Esophagus muscularis mucosa (tissue), 4 donors: ENCODE data around the gene SDHB. TPM values are rescaled to one million over a fixed set of nuclear protein-coding genes. Genes with fewer than 3 reads are reported as not detected.
A peak's percentile ranks its signal among the peaks of the same experiment; 100 is the strongest.

ENCODE experiments used
- DNase-seq: peaks from one replicate; pipeline ENCODE4 v3.0.0-alpha.2; 2017; ENCODE audit errors: extremely low spot score
- H3K27ac ChIP-seq, 4 donors: fragments of 200-600 bp; sonication (generic); replicated peaks in 1 of 4; 1 replicate in 3 of 4; 2 replicates in 1 of 4; pipeline ENCODE4 v1.5.1; 2016 to 2019; ENCODE audit warnings: mild to moderate bottlenecking in 1 of 4
- H3K27me3 ChIP-seq, 4 donors: fragments of 200-600 bp; sonication (generic); one replicate each; pipeline versions ENCODE4 v1.5.1 to v1.6.0; 2016 to 2019
- H3K36me3 ChIP-seq, 4 donors: fragments of 200-600 bp; sonication (generic); one replicate each; pipeline ENCODE4 v1.5.1; 2016 to 2019
- H3K4me1 ChIP-seq, 4 donors: fragments of 200-600 bp; sonication (generic); one replicate each; pipeline ENCODE4 v1.5.1; 2016 to 2019
- H3K4me3 ChIP-seq, 4 donors: fragments of 200-600 bp; sonication (generic); 1 replicate in 2 of 4; 2 replicates in 2 of 4; pipeline ENCODE4 v1.5.1; 2016 to 2019; ENCODE audit warnings: mild to moderate bottlenecking in 4 of 4, moderate library complexity in 1 of 4
- H3K9me3 ChIP-seq, 4 donors: fragments of 200-600 bp; sonication (generic); 1 replicate in 3 of 4; 2 replicates in 1 of 4; pipeline ENCODE4 v1.5.1; 2016 to 2019
- CTCF ChIP-seq, 3 experiments: fragments of 200-600 bp in 2 of 3; fragments of 450-650 bp in 1 of 3; sonication (generic) in 2 of 3; IDR thresholded peaks; one replicate each; pipeline ENCODE4 v1.5.1; 2017 to 2019; ENCODE audit warnings: antibody characterized with exemption in 3 of 3, mild to moderate bottlenecking in 2 of 3, moderate library complexity in 1 of 3
- EP300 ChIP-seq: sonication (generic); formaldehyde crosslinking; IDR thresholded peaks from one replicate; pipeline ENCODE4 v1.6.1; 2017; ENCODE audit warnings: antibody characterized with exemption
- POLR2A ChIP-seq: fragments of 450-650 bp; IDR thresholded peaks from one replicate; pipeline ENCODE4 v1.6.1; 2017; ENCODE audit warnings: antibody characterized with exemption, moderate library complexity, mild to moderate bottlenecking, low read depth
- POLR2AphosphoS5 ChIP-seq, 2 donors: sonication (generic); formaldehyde crosslinking; IDR thresholded peaks; one replicate each; pipeline ENCODE4 v1.6.1; 2017; ENCODE audit warnings: antibody characterized with exemption in 2 of 2
- WGBS: methylation state at CpG from one replicate; pipeline ENCODE4 v1.1.5; 2018; 5-methylcytosine and 5-hydroxymethylcytosine counted together
- intact Hi-C: fragments of 100-400 bp; cut with DNase I; formaldehyde crosslinking; loops from one replicate; pipeline ENCODE4 v1.15.1; 2023
- total RNA-seq, 4 donors: library from RNA; depleted of rRNA; stranded (reverse); fragments of >200 nt; gene quantifications; one replicate each; pipeline versions ENCODE4 v1.1.0 to v1.2.1, GENCODE V29; 2016

Gene SDHB
- total RNA-seq, 4 donors from 2014 or later: 95.4 to 129 (median 120) TPM

GRCh38 chr1:16978567-16979474, 75.0 kb downstream of the SDHB start:
- H3K36me3 ChIP-seq: no peaks in the 10 kb centered on the region
- peaks cover 14 to 42% (median 33%) of the 10 kb centered on the region in 4 donors for H3K4me1 ChIP-seq
- H3K9me3 ChIP-seq: no peaks in the 10 kb centered on the region
- peak; percentile 49 to 58 for TF ChIP-seq POLR2AphosphoS5 (IDR thresholded peaks at IDR 0.05)
- no peak for TF ChIP-seq POLR2A
- no peak for TF ChIP-seq CTCF (IDR thresholded peaks at IDR 0.05)
- no peak for TF ChIP-seq EP300
- DNase-seq: no peak
- WGBS: 62% methylated on average over 8 of the region's 20 CpGs
- peak overlapping the region; percentile 65 to 77 (median 72) for H3K27ac ChIP-seq
- peaks cover 0 to 27% (median 6%) of the 10 kb centered on the region in 4 donors for H3K27me3 ChIP-seq
- intact Hi-C loops: no loop called here
- peak overlapping the region; percentile 49 to 69 (median 54) for H3K4me3 ChIP-seq

GRCh38 chr1:16978139-16978538, 75.7 kb downstream of the SDHB start:
- H3K27ac ChIP-seq: peak overlapping the region; percentile 65 to 77 (median 72)
- no peaks in the 10 kb centered on the region for H3K9me3 ChIP-seq
- H3K4me3 ChIP-seq: peak overlapping the region in 1 of 4 donors; percentile 58
- peaks cover 14 to 42% (median 33%) of the 10 kb centered on the region in 4 donors for H3K4me1 ChIP-seq
- 84% methylated on average over 3 of the region's 4 CpGs for WGBS
- no peak for DNase-seq
- intact Hi-C loops: no loop called here
- H3K27me3 ChIP-seq: peaks cover 0 to 27% (median 6%) of the 10 kb centered on the region in 4 donors
- TF ChIP-seq POLR2AphosphoS5 (IDR thresholded peaks at IDR 0.05): no peak
- no peak for TF ChIP-seq CTCF (IDR thresholded peaks at IDR 0.05)
- no peak for TF ChIP-seq EP300
- no peak for TF ChIP-seq POLR2A
- H3K36me3 ChIP-seq: no peaks in the 10 kb centered on the region

- H3K9me3 ChIP-seq: no peaks in the 10 kb centered on the region
- no peak overlapping the region for H3K27ac ChIP-seq
- H3K36me3 ChIP-seq: no peaks in the 10 kb centered on the region
- WGBS: 90% methylated on average over 5 of the region's 5 CpGs
- no peak for TF ChIP-seq POLR2AphosphoS5 (IDR thresholded peaks at IDR 0.05)
- no peak for TF ChIP-seq EP300
- no peak for TF ChIP-seq CTCF (IDR thresholded peaks at IDR 0.05)
- no peak for TF ChIP-seq POLR2A
- H3K4me1 ChIP-seq: peaks cover 14 to 42% (median 34%) of the 10 kb centered on the region in 4 donors
- H3K4me3 ChIP-seq: no peak overlapping the region
- peaks cover 0 to 27% (median 6%) of the 10 kb centered on the region in 4 donors for H3K27me3 ChIP-seq
- no peak for DNase-seq
- intact Hi-C loops: no loop called here
Observed at GRCh38 chr1:16977377-16977776, 76.5 kb downstream of the SDHB start.

GRCh38 chr1:16976966-16977365, 76.9 kb downstream of the SDHB start:
- Histone ChIP-seq H3K4me3 (no peak overlapping the region), H3K4me1 (peaks cover 14 to 46% (median 36%) of the 10 kb centered on the region in 4 donors), H3K27me3 (peaks cover 0 to 27% (median 6%) of the 10 kb centered on the region in 4 donors), H3K27ac (no peak overlapping the region), H3K36me3 (no peaks in the 10 kb centered on the region), H3K9me3 (no peaks in the 10 kb centered on the region)
- TF ChIP-seq EP300 (no peak), POLR2A (no peak), CTCF (IDR thresholded peaks at IDR 0.05) (no peak), POLR2AphosphoS5 (IDR thresholded peaks at IDR 0.05) (no peak)
- intact Hi-C loops: no loop called here
- 84% methylated on average over 14 of the region's 16 CpGs for WGBS
- DNase-seq: no peak
